Gastrocnemius medialis (tissue), 4 donors: ENCODE data around the gene SLC35E1.

Experiments
- CTCF ChIP-seq, 5 experiments: fragments of 450-650 bp in 3 of 5; fragments of 200-600 bp in 2 of 5; sonication (generic) in 2 of 5; IDR thresholded peaks in 4 of 5; conservative IDR thresholded peaks in 1 of 5; 1 replicate in 4 of 5; 2 replicates in 1 of 5; pipeline ENCODE4 v1.5.1; 2016 to 2019; ENCODE audit warnings: antibody characterized with exemption in 5 of 5, mild to moderate bottlenecking in 3 of 5, moderate library complexity in 3 of 5
- POLR2A ChIP-seq, 2 donors: fragments of 450-650 bp; IDR thresholded peaks; one replicate each; pipeline ENCODE4 v1.6.1; 2017; ENCODE audit warnings: antibody characterized with exemption in 2 of 2, mild to moderate bottlenecking in 2 of 2, moderate library complexity in 2 of 2

GRCh38 chr19:16585094-16585801 is 13.0 kb upstream of the SLC35E1 start:
- no peak for TF ChIP-seq POLR2A (IDR thresholded peaks at IDR 0.05)
- TF ChIP-seq CTCF (IDR thresholded peaks at IDR 0.05 in 4 of 5, conservative IDR thresholded peaks at IDR 0.05 in 1 of 5), result no peak
